Naive B cell (primary cell): Measurements from ENCODE around the gene SHC4. TPM values are rescaled to one million over a fixed set of nuclear protein-coding genes. Genes with fewer than 3 reads are reported as not detected.

Experiments
- ATAC-seq, 2 donors: fragments of 150-1000 bp; cut with Tn5 transposase; 2 replicates each; pipeline ENCODE4 v1.10.0; 2021; ENCODE audit warnings: low read depth in 2 of 2, mild to moderate bottlenecking in 2 of 2, moderate library complexity in 2 of 2
- DNase-seq: peaks from one replicate; pipeline ENCODE4 v3.0.0; 2022
- H3K27ac Mint-ChIP-seq, 6 donors: one replicate each; pipeline ENCODE4 v1.8.0; 2020 to 2022; ENCODE audit warnings: mild to moderate bottlenecking in 6 of 6, mixed read lengths in 6 of 6, moderate library complexity in 5 of 6, inconsistent platforms in 2 of 6
- H3K27me3 Mint-ChIP-seq, 3 donors: one replicate each; pipeline ENCODE4 v1.8.0; 2021 to 2022; ENCODE audit warnings: mixed read lengths in 3 of 3, mild to moderate bottlenecking in 1 of 3
- H3K36me3 Mint-ChIP-seq, 2 donors: one replicate each; pipeline ENCODE4 v1.8.0; 2020 to 2022; ENCODE audit warnings: mixed read lengths in 2 of 2, inconsistent platforms in 1 of 2, mild to moderate bottlenecking in 1 of 2
- H3K4me1 Mint-ChIP-seq, 3 donors: one replicate each; pipeline ENCODE4 v1.8.0; 2020 to 2022; ENCODE audit warnings: mixed read lengths in 3 of 3, inconsistent platforms in 1 of 3, mild to moderate bottlenecking in 1 of 3, moderate library complexity in 1 of 3
- H3K4me3 Mint-ChIP-seq, 8 donors: one replicate each; pipeline ENCODE4 v1.8.0; 2020 to 2022; ENCODE audit warnings: mild to moderate bottlenecking in 8 of 8, mixed read lengths in 8 of 8, moderate library complexity in 8 of 8, inconsistent platforms in 2 of 8
- H3K9me3 Mint-ChIP-seq, 7 donors: one replicate each; pipeline ENCODE4 v1.8.0; 2020 to 2022; ENCODE audit warnings: mixed read lengths in 7 of 7, mild to moderate bottlenecking in 5 of 7, inconsistent platforms in 2 of 7, moderate library complexity in 1 of 7
- polyA plus RNA-seq, 6 donors: library from polyadenylated mRNA; unstranded; fragments of 300-500 nt; fragmentation: Illumina TruSeq; gene quantifications; one replicate each; pipeline ENCODE4 v1.2.3, GENCODE V29; 2021; ENCODE audit warnings: low read depth in 6 of 6

The SHC4 gene
- polyA plus RNA-seq, 6 donors from 2014 or later, result not detected

DNA sequence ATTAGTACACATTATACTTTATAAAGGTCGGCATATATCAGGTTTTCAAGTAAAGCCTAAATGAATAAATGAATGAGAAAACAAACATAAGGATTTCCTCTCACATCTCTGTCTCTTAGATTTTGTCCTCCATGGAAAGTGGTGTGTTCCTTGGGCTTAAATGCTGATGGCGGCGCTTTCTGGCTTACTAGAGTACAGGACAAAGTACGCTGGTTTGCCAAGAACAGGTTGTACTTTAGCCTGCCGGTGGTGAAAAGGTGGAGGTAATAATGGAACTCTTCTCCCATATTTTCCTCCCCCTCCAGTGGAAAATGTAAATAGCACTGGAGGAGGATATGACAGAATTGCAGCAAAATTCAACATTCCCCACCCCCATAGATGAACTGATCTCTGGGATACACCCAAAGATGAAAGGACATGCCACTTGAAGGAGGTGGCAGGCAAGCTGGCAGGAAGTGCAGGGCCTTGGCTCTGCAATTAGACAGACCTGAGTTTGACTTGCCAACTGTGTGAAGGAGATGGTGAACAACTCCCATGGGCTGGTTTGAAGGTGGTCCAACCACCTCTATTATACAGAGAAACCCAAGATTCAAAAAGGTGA is 182.1 kb downstream of the SHC4 start:
- Mint-ChIP-seq H3K36me3 (peaks cover 17 to 26% of the 10 kb centered on the region in 2 donors), H3K4me1 (no peaks in the 10 kb centered on the region), H3K4me3 (no peak overlapping the region), H3K9me3 (no peaks in the 10 kb centered on the region), H3K27ac (no peak overlapping the region), H3K27me3 (no peaks in the 10 kb centered on the region)
- ATAC-seq (no peak), DNase-seq (no peak)

DNA sequence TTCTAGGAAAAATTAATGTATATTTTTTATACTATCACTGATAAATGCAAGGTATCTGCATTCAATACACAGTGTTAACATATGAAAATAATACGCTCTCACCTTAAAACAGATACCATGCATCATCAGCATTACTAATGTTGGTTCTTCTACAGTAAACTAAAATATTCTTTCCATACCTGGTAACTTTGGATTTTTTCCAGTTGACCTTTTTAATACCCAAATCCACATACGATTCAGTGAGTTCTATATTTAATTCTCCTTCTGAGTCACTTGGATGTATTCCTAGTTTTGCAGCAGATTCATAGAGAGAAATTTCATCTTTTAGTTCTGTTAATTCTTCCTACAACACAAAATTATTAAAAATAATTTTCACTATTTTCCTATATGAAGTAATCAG is 182.7 kb downstream of the SHC4 start:
- Mint-ChIP-seq H3K27ac (no peak overlapping the region), H3K27me3 (no peaks in the 10 kb centered on the region), H3K4me1 (no peaks in the 10 kb centered on the region), H3K36me3 (peaks cover 17 to 26% of the 10 kb centered on the region in 2 donors), H3K9me3 (no peaks in the 10 kb centered on the region), H3K4me3 (no peak overlapping the region)
- DNase-seq (no peak), ATAC-seq (no peak)

DNA sequence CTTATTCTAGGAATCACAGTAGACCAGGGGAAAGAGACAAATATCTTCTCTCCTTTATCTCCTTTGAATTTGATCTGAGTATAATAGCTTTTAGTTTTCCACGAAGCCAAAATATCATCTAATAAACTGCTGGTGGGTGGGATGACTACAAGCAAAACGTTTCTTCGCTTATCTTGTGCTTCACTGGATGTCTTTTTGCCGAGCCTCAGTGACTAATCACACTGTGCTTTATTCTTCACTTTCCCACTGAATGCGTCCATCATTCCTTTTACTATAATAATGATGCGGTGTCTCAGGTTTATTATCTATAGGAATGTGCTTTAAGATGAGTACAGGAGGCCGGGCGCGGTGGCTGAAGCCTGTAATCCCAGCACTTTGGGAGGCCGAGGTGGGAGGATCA is 185.4 kb downstream of the SHC4 start:
- ATAC-seq, result no peak
- no peak overlapping the region for H3K4me3 Mint-ChIP-seq
- DNase-seq, result no peak
- H3K9me3 Mint-ChIP-seq, result peaks cover 0 to 15% (median 7%) of the 10 kb centered on the region in 7 donors
- H3K27me3 Mint-ChIP-seq, result no peaks in the 10 kb centered on the region
- no peaks in the 10 kb centered on the region for H3K4me1 Mint-ChIP-seq
- H3K27ac Mint-ChIP-seq, result no peak overlapping the region
- H3K36me3 Mint-ChIP-seq, result peaks cover 26 to 33% of the 10 kb centered on the region in 2 donors

DNA sequence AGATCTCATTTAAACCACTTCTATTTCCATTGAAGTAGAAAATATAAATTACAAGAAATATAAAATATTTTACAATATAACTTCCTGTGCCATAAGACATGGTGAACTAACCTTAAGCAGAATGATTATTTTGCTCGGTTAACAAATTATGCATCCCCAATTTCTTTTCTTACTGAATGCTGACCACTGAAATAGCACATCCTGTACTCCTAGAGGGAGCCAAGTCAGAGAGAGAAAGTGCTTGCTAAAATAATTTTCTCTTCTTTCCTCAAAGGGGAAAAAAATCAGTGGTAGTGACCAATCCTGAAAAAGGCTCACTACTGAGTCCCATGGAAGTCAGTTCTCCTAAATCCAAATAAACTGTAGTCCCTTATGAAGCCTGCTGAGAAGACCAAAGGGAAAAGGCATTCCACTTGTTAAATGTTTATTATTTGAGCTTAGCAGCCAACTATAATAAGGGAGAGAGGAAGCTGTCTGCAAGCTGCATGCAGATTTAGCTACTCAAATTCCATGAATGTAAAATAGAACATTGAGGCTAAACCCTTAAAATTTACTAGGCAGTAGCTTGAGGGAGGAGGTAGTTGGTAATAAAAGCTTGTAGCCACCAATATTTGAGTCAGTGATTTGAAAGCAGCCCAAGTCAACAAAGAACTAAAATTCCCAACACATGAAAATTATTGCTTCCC is 185.9 kb downstream of the SHC4 start:
- ATAC-seq, result no peak
- Mint-ChIP-seq H3K4me3 (no peak overlapping the region), H3K27me3 (no peaks in the 10 kb centered on the region), H3K27ac (no peak overlapping the region), H3K36me3 (peaks cover 26 to 34% of the 10 kb centered on the region in 2 donors), H3K9me3 (peaks cover 0 to 15% (median 7%) of the 10 kb centered on the region in 7 donors), H3K4me1 (no peaks in the 10 kb centered on the region)
- DNase-seq, result no peak

DNA sequence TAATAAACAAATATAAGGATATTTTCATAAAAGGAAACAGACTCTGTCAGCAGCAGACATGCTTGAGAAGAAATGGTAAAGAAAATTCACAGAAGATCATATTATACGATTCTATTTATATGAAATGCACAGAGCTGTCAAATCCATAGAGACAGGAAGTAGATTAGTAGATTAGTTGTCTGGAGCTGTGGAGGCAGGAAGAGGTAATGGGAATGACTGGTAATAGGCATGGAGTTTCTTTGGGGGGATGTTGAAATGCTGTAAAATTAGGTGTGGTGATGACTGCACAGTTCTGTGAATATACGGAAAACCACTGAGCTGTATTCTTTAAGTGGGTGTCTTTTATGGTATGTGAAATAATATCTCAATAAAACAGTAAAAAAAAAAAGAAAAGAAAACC is 188.2 kb downstream of the SHC4 start:
- Mint-ChIP-seq H3K36me3 (peaks cover 27 to 31% of the 10 kb centered on the region in 2 donors), H3K27me3 (no peaks in the 10 kb centered on the region), H3K9me3 (peaks cover 0 to 15% (median 7%) of the 10 kb centered on the region in 7 donors), H3K4me1 (no peaks in the 10 kb centered on the region), H3K4me3 (no peak overlapping the region), H3K27ac (peak overlapping the region in 1 of 6 donors; percentile 68)
- DNase-seq (no peak), ATAC-seq (no peak)

DNA sequence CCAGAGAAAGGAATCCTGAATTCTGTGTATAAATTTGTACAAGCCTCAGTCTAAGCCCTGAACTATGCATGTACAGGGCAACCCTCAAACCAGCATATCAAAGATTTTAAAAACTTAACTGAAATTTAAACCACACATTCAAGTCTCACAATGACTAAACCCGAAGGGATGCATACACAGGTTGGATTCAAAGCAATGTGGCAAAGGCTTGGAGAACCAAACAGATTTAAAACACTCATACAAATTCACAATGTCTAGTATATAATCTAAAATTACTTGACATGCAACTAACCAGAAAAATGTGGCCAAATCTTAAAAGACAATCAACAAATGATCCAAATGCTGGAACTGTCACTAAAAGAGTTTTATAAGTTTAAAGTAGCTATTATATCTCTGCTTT is 189.2 kb downstream of the SHC4 start:
- Mint-ChIP-seq H3K27me3 (no peaks in the 10 kb centered on the region), H3K27ac (no peak overlapping the region), H3K4me3 (no peak overlapping the region), H3K36me3 (peaks cover 27 to 36% of the 10 kb centered on the region in 2 donors), H3K4me1 (no peaks in the 10 kb centered on the region), H3K9me3 (peaks cover 0 to 15% (median 7%) of the 10 kb centered on the region in 7 donors)
- ATAC-seq (no peak), DNase-seq (no peak)

Other genes starting within 250 kb of the SHC4 start
- gene CEP152, start 152.8 kb downstream of the SHC4 start, polyA plus RNA-seq, result 1 to 10 TPM; 2.6 to 9.3 (median 4.8) TPM
- 100 to 1,000 TPM; 148 to 196 (median 188) TPM for gene EID1, start 85.8 kb downstream of the SHC4 start, polyA plus RNA-seq
- 10 to 100 TPM; 25.0 to 66.7 (median 53.9) TPM for gene SECISBP2L, start 82.5 kb upstream of the SHC4 start, polyA plus RNA-seq
- gene COPS2, start 191.7 kb upstream of the SHC4 start, polyA plus RNA-seq, result 10 to 100 TPM; 27.1 to 46.8 (median 33.0) TPM
- gene GALK2, start 206.3 kb upstream of the SHC4 start, polyA plus RNA-seq, result 10 to 100 TPM; 12.6 to 26.4 (median 15.4) TPM